EH (cell line): Measurements from ENCODE around the gene NMNAT3.

Source experiments
- DNase-seq: peaks from one replicate; pipeline ENCODE4 v3.0.0-alpha.2; 2015; ENCODE audit warnings: low read depth

NMNAT3 gene

GRCh38 chr3:139577909-139578308 is 99.9 kb downstream of the NMNAT3 start:
- DNase-seq: no peak

- no peak for DNase-seq
These were observed 100.4 kb downstream of the NMNAT3 start for GRCh38 chr3:139577346-139577745.

GRCh38 chr3:139574026-139574947 is 103.5 kb downstream of the NMNAT3 start:
- DNase-seq: no peak

GRCh38 chr3:139572847-139573672 is 104.7 kb downstream of the NMNAT3 start:
- no peak for DNase-seq

GRCh38 chr3:139571711-139572110 is 106.1 kb downstream of the NMNAT3 start:
- no peak for DNase-seq

- no peak for DNase-seq
These were observed 113.4 kb downstream of the NMNAT3 start for GRCh38 chr3:139564294-139564861.

GRCh38 chr3:139561959-139562676 is 115.7 kb downstream of the NMNAT3 start:
- DNase-seq: peak; percentile 8

- DNase-seq: no peak
These were observed 116.4 kb downstream of the NMNAT3 start for GRCh38 chr3:139561255-139561817.

GRCh38 chr3:139560411-139560810 is 117.4 kb downstream of the NMNAT3 start:
- no peak for DNase-seq

- no peak for DNase-seq
These were observed 118.2 kb downstream of the NMNAT3 start for GRCh38 chr3:139559541-139559940.

- DNase-seq: no peak
These were observed 119.2 kb downstream of the NMNAT3 start for GRCh38 chr3:139558351-139559266.

- no peak for DNase-seq
These were observed 120.7 kb downstream of the NMNAT3 start for GRCh38 chr3:139557041-139557440.

GRCh38 chr3:139555249-139555648 is 122.5 kb downstream of the NMNAT3 start:
- peak; percentile 10 for DNase-seq

- no peak for DNase-seq
These were observed 123.1 kb downstream of the NMNAT3 start for GRCh38 chr3:139554628-139555027.

GRCh38 chr3:139552632-139553365 is 125.0 kb downstream of the NMNAT3 start:
- no peak for DNase-seq

- DNase-seq: no peak
These were observed 129.0 kb downstream of the NMNAT3 start for GRCh38 chr3:139548801-139549200.

- DNase-seq: no peak
These were observed 130.1 kb downstream of the NMNAT3 start for GRCh38 chr3:139547666-139548065.

- no peak for DNase-seq
These were observed 131.0 kb downstream of the NMNAT3 start for GRCh38 chr3:139546772-139547171.

GRCh38 chr3:139541532-139542288 is 136.1 kb downstream of the NMNAT3 start:
- DNase-seq: no peak
